HCT116 (cell line): ENCODE data around the gene MINK1.

ENCODE experiments used
- EZH2 ChIP-seq: fragments of 200-600 bp; sonication (generic); IDR thresholded peaks from 2 replicates; pipeline ENCODE4 v1.6.1; 2017; ENCODE audit warnings: antibody characterized with exemption, mixed run types
- POLR2A ChIP-seq: IDR thresholded peaks from 2 replicates; pipeline ENCODE4 v1.7.0; 2011; ENCODE audit warnings: borderline replicate concordance; ENCODE audit not compliant: insufficient read depth, insufficient read length; ENCODE audit errors: extremely low read depth
- POLR2AphosphoS5 ChIP-seq: IDR thresholded peaks from 2 replicates; pipeline ENCODE4 v1.6.1; 2011; ENCODE audit warnings: mild to moderate bottlenecking, low read depth, low read length, moderate library complexity
- SIN3A ChIP-seq: IDR thresholded peaks from 2 replicates; pipeline ENCODE4 v1.6.1; 2012; ENCODE audit warnings: low read depth
- YY1 ChIP-seq: IDR thresholded peaks from 2 replicates; pipeline ENCODE4 v1.6.1; 2011; ENCODE audit warnings: low read length, low read depth, moderate library complexity, mild to moderate bottlenecking; ENCODE audit not compliant: insufficient replicate concordance; ENCODE audit errors: extremely low read depth
- TF ChIP-seq, protein P1 (sequence below), 3 experiments: fragments of 200-600 bp in 1 of 3; sonication (generic) in 1 of 3; IDR thresholded peaks in 2 of 3; conservative IDR thresholded peaks in 1 of 3; 2 replicates each; pipeline ENCODE4 v1.5.1; 2012 to 2017; ENCODE audit warnings: low read depth in 2 of 3, low read length in 2 of 3, antibody characterized with exemption in 1 of 3, borderline replicate concordance in 1 of 3, control low read depth in 1 of 3, mild to moderate bottlenecking in 1 of 3, mixed read lengths in 1 of 3, mixed run types in 1 of 3, moderate library complexity in 1 of 3; ENCODE audit not compliant: insufficient read depth in 1 of 3
- TF ChIP-seq, protein P2 (sequence below): IDR thresholded peaks from 2 replicates; pipeline ENCODE4 v1.6.1; 2012

DNA sequence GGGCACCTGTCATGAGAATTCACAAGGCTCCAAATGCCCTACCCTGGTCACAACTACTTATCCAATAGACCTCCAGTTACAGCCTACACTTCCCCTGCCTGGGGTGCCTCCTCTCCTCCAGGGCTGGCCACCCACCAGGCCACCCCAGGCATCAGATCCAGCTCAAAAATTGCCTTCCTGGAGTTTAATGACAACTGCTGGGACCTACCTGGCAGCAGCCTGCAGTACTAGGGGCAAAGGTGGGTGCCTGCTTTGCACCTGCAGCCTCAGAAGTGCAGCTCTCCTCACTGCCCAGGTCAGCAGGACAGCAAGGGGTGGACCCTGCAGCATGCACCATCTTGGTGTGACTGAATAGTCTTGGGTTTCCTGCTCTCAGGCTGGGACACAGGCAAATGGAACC lies 102.5 kb downstream of the MINK1 start:
- TF ChIP-seq EZH2: no peak
- TF ChIP-seq, protein P1, sequence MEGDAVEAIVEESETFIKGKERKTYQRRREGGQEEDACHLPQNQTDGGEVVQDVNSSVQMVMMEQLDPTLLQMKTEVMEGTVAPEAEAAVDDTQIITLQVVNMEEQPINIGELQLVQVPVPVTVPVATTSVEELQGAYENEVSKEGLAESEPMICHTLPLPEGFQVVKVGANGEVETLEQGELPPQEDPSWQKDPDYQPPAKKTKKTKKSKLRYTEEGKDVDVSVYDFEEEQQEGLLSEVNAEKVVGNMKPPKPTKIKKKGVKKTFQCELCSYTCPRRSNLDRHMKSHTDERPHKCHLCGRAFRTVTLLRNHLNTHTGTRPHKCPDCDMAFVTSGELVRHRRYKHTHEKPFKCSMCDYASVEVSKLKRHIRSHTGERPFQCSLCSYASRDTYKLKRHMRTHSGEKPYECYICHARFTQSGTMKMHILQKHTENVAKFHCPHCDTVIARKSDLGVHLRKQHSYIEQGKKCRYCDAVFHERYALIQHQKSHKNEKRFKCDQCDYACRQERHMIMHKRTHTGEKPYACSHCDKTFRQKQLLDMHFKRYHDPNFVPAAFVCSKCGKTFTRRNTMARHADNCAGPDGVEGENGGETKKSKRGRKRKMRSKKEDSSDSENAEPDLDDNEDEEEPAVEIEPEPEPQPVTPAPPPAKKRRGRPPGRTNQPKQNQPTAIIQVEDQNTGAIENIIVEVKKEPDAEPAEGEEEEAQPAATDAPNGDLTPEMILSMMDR (IDR thresholded peaks at IDR 0.05 in 2 of 3, conservative IDR thresholded peaks at IDR 0.05 in 1 of 3; ENCODE audit: borderline replicate concordance in 1 of 3, insufficient read depth in 1 of 3, low read depth in 2 of 3, low read length in 2 of 3): no peak
- no peak for TF ChIP-seq POLR2A
- TF ChIP-seq SIN3A: no peak
- TF ChIP-seq, protein P2, sequence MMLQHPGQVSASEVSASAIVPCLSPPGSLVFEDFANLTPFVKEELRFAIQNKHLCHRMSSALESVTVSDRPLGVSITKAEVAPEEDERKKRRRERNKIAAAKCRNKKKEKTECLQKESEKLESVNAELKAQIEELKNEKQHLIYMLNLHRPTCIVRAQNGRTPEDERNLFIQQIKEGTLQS: no peak
- no peak for TF ChIP-seq YY1
- no peak for TF ChIP-seq POLR2AphosphoS5
